ENCODE measurements around the gene AZIN2.
A peak's percentile ranks its signal among the peaks of the same experiment; 100 is the strongest.
"Not testable (repeated sequence)": the region's sequence is repeated elsewhere in the genome, so short reads cannot be mapped to it uniquely, and the experiment has no call there.

AZIN2 gene

GRCh38 chr1:33039840-33040239 is 41.1 kb upstream of the AZIN2 start:
- TF ChIP-seq SUZ12 (IDR thresholded peaks at IDR 0.05) (no peak), FOXA1 (IDR thresholded peaks at IDR 0.05) (no peak)
- ChIA-PET POLR2A (no interaction called here), CTCF (no interaction called here)
- DNase-seq (ENCODE audit: extremely low spot score): no peak

GRCh38 chr1:33041026-33041425 is 39.9 kb upstream of the AZIN2 start:
- TF ChIP-seq FOXA1 (IDR thresholded peaks at IDR 0.05) (no peak), SUZ12 (IDR thresholded peaks at IDR 0.05) (no peak), PKNOX1 (IDR thresholded peaks at IDR 0.05) (0 out of 2 replicates have a peak, but pooled peaks have one; percentile 9), ZNF384 (IDR thresholded peaks at IDR 0.05) (peak; percentile 24; the same call in 1 of the 2 replicates), NFRKB (IDR thresholded peaks at IDR 0.05) (no peak), ELF4 (IDR thresholded peaks at IDR 0.05) (no peak), BHLHE40 (IDR thresholded peaks at IDR 0.05; ENCODE audit: borderline replicate concordance) (no peak), CTBP1 (IDR thresholded peaks at IDR 0.05; ENCODE audit: borderline replicate concordance) (no peak), FOXK2 (IDR thresholded peaks at IDR 0.05) (no peak), ARNT (IDR thresholded peaks at IDR 0.05) (no peak), FOXM1 (IDR thresholded peaks at IDR 0.05; ENCODE audit: borderline replicate concordance) (no peak), HDGF (IDR thresholded peaks at IDR 0.05; ENCODE audit: borderline replicate concordance) (no peak)
- ChIA-PET POLR2A (no interaction called here), CTCF (no interaction called here)
- no peak for DNase-seq (ENCODE audit: extremely low spot score)

GRCh38 chr1:33042831-33043230 is 38.1 kb upstream of the AZIN2 start:
- POLR2A ChIA-PET: no interaction called here
- CTCF ChIA-PET: no interaction called here
- TF ChIP-seq PKNOX1 (IDR thresholded peaks at IDR 0.05) (no peak), ELF4 (IDR thresholded peaks at IDR 0.05) (no peak), NFRKB (IDR thresholded peaks at IDR 0.05) (no peak), LEF1 (IDR thresholded peaks at IDR 0.05; ENCODE audit: borderline replicate concordance) (no peak), SUZ12 (IDR thresholded peaks at IDR 0.05) (no peak)
- DNase-seq (ENCODE audit: extremely low spot score): no peak

- POLR2A ChIA-PET: no interaction called here
- DNase-seq (ENCODE audit: extremely low spot score): no peak
- CTCF ChIA-PET: no interaction called here
- TF ChIP-seq HDGF (IDR thresholded peaks at IDR 0.05; ENCODE audit: borderline replicate concordance) (no peak), CTBP1 (IDR thresholded peaks at IDR 0.05; ENCODE audit: borderline replicate concordance) (no peak), NFRKB (IDR thresholded peaks at IDR 0.05) (no peak), SUZ12 (IDR thresholded peaks at IDR 0.05) (no peak), ZNF384 (IDR thresholded peaks at IDR 0.05) (no peak), SP1 (IDR thresholded peaks at IDR 0.05) (no peak), LEF1 (IDR thresholded peaks at IDR 0.05; ENCODE audit: borderline replicate concordance) (no peak), TARDBP (IDR thresholded peaks at IDR 0.05) (no peak), FOXM1 (IDR thresholded peaks at IDR 0.05; ENCODE audit: borderline replicate concordance) (no peak), ARNT (IDR thresholded peaks at IDR 0.05) (no peak), L3MBTL2 (conservative IDR thresholded peaks at IDR 0.05) (no peak), PKNOX1 (IDR thresholded peaks at IDR 0.05) (no peak), ELF4 (IDR thresholded peaks at IDR 0.05) (no peak), FOXA1 (IDR thresholded peaks at IDR 0.05) (no peak)
Measured at GRCh38 chr1:33043267-33044092, 37.5 kb upstream of the AZIN2 start.

- POLR2A ChIA-PET: no interaction called here
- CTCF ChIA-PET: no interaction called here
- DNase-seq (ENCODE audit: extremely low spot score): peak; percentile 61
- TF ChIP-seq TARDBP (IDR thresholded peaks at IDR 0.05) (no peak), FOXM1 (IDR thresholded peaks at IDR 0.05; ENCODE audit: borderline replicate concordance) (no peak), LEF1 (IDR thresholded peaks at IDR 0.05; ENCODE audit: borderline replicate concordance) (no peak), FOXA1 (IDR thresholded peaks at IDR 0.05) (no peak), HDGF (IDR thresholded peaks at IDR 0.05; ENCODE audit: borderline replicate concordance) (no peak), ELF4 (IDR thresholded peaks at IDR 0.05) (no peak), L3MBTL2 (conservative IDR thresholded peaks at IDR 0.05) (no peak; the same call in 1 of the 2 replicates), CTBP1 (IDR thresholded peaks at IDR 0.05; ENCODE audit: borderline replicate concordance) (no peak)
Measured at GRCh38 chr1:33045246-33045645, 35.7 kb upstream of the AZIN2 start.

GRCh38 chr1:33045814-33046213 is 35.1 kb upstream of the AZIN2 start:
- DNase-seq (ENCODE audit: extremely low spot score): no peak
- TF ChIP-seq BHLHE40 (IDR thresholded peaks at IDR 0.05; ENCODE audit: borderline replicate concordance) (no peak), ELF4 (IDR thresholded peaks at IDR 0.05) (no peak), NFRKB (IDR thresholded peaks at IDR 0.05) (no peak), TARDBP (IDR thresholded peaks at IDR 0.05) (no peak), LEF1 (IDR thresholded peaks at IDR 0.05; ENCODE audit: borderline replicate concordance) (no peak), FOXK2 (IDR thresholded peaks at IDR 0.05) (no peak), SP1 (IDR thresholded peaks at IDR 0.05) (no peak), L3MBTL2 (conservative IDR thresholded peaks at IDR 0.05) (no peak), FOXM1 (IDR thresholded peaks at IDR 0.05; ENCODE audit: borderline replicate concordance) (no peak), ARNT (IDR thresholded peaks at IDR 0.05) (no peak), CTBP1 (IDR thresholded peaks at IDR 0.05; ENCODE audit: borderline replicate concordance) (no peak), SUZ12 (IDR thresholded peaks at IDR 0.05) (no peak), HDGF (IDR thresholded peaks at IDR 0.05; ENCODE audit: borderline replicate concordance) (no peak), PKNOX1 (IDR thresholded peaks at IDR 0.05) (no peak), FOXA1 (IDR thresholded peaks at IDR 0.05) (no peak), ZNF384 (IDR thresholded peaks at IDR 0.05) (no peak)
- ChIA-PET CTCF (no interaction called here), POLR2A (no interaction called here)

GRCh38 chr1:33046234-33046633 is 34.7 kb upstream of the AZIN2 start:
- POLR2A ChIA-PET; DNase-seq (ENCODE audit: extremely low spot score); CTCF ChIA-PET: not testable (repeated sequence)
